Stimulated activated CD8-positive, alpha-beta memory T cell treated with anti-CD3 and anti-CD28 coated beads, Interleukin-2, amount 100 ng/mL, for 1 hour (primary cell): ENCODE measurements around the gene SLC2A13.
"Not testable (repeated sequence)": the region's sequence is repeated elsewhere in the genome, so short reads cannot be mapped to it uniquely, and the experiment has no call there.

Source experiments
- DNase-seq, 2 donors: peaks; one replicate each; pipeline ENCODE4 v3.0.0-alpha.2; 2020; ENCODE audit warnings: low read depth in 2 of 2

Gene SLC2A13

DNA sequence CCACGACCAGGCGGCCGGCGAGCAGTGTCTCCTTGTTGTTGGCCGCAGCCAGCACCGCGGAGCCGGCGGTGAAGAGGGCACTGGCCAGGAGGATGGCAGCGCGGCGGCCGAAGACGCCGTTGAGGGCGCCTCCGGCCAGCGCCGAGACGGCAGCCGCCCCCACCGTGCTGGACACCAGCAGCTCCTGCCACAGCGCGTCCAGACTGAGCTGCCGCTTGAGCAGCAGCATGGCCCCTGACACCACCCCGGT lies 691 bp downstream of the SLC2A13 start:
- DNase-seq = no peak

- no peak for DNase-seq
Measured at GRCh38 chr12:40104461-40105264, 1.2 kb downstream of the SLC2A13 start.

DNA sequence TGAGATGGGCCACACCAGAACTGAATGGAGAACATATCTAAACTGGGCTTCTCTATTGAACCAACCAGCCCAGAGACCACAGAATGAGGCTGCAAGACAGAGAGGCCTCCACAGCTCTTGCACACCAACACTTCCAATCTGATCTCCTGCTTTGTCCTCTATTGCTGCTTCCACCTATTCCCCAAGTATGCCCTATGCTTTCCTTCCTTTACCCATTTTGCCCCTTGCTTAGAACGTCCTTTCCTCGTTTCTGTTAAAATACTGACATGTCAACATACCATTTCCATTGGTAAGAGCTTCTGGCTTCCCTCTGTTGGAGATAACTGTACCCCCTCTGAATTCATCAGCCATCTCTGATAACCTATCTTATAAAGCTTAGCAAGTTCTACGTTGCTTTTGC lies 2.8 kb downstream of the SLC2A13 start:
- DNase-seq = no peak

DNA sequence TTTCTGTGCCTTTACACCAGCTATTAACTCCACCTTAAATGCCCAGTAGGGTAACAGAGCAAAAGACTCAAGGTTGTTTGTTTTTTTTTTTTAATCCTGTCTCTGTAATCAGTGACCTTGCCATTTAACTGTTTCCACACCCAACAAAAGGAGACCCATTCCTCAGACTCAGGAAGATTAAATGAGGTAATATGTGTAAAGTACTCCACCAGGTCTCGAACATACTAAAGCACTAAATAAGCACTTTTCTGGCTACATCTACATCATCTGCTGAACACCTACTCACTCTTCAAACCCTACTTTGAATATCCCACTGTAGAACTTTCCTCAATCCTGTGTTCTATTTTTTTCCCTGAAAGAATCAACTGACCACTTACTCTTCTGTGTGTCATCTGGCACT lies 4.1 kb downstream of the SLC2A13 start:
- DNase-seq = no peak

DNA sequence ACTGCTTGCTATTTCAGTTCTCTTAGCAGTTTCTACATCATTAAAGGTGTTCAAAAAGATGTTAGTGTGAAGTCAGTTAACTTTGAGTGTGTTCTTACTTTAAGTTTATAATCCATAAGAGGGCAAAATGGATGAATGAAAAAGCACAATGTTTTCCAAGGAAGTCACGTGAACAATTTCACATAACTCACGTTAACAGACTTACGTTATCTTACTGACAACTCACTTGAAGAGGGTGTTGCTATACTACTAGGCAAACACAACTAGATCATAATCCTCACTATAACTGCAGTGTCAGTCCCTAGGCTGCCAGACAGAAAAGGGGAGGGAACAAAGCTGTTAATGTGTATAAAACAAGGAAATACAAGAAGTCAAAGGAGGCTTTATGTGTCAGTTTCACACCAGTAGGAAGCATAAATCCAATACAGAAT lies 6.4 kb downstream of the SLC2A13 start:
- no peak for DNase-seq

GRCh38 chr12:40098406-40099145 lies 7.3 kb downstream of the SLC2A13 start:
- DNase-seq = no peak

DNA sequence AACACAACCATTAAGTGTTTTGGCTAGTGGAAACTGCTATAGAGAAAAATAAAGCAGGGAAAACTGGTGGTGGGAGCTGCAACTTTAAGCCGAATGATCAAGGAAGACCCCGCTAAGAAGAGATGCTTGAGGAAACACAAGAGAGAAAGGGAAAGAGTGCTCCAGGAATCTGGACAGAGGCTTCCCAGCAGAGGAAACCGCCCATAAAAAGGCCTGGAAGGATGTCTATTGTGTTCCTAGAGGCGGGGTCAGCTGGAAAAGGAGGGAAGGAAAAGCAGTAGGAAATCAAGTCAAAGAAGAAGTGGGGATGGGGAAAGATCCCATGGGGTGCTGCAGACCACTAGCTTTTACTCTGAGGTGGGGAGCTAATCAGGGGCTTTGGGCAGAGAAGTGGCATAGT lies 12.4 kb downstream of the SLC2A13 start:
- no peak for DNase-seq

DNA sequence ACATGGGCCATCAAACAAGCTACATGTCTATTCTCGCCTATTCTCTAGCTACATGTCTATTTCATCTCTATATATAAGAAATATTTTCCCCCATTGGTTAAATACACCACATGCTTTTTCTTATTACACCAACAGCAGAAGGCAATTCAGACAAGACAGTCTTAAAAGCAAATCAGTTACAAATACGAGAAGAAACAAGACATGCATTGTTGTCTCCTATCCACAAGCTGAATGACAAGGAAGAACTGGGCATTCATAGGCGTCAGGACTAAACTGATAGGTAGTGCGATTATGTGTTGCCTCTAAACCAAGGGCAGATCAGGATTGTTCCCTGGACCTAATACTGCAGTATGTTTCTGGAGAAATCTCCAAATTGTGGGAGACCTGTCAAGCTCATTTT lies 19.4 kb downstream of the SLC2A13 start:
- DNase-seq = no peak

GRCh38 chr12:40078266-40078665 lies 27.6 kb downstream of the SLC2A13 start:
- no peak for DNase-seq

- no peak for DNase-seq
Measured at GRCh38 chr12:40075458-40075857, 30.4 kb downstream of the SLC2A13 start.

DNA sequence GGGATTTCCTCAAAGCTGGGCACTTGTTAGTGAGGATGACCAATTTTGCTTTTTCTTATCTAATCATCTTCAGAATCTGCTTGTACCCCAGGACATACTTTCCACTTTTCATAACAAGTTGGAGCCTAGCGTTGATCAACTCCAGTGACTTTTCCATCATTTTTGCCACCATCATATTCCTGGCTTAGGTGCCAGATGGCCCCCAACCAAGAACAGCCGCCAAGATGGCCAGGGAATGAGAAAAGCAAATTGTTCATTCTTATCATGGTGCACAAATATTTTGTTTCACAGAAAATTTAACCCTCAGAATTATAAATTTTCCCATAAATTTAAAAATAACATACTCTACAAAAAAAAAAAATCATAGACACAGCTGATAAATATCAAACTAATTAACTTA lies 37.5 kb downstream of the SLC2A13 start:
- DNase-seq = no peak

DNA sequence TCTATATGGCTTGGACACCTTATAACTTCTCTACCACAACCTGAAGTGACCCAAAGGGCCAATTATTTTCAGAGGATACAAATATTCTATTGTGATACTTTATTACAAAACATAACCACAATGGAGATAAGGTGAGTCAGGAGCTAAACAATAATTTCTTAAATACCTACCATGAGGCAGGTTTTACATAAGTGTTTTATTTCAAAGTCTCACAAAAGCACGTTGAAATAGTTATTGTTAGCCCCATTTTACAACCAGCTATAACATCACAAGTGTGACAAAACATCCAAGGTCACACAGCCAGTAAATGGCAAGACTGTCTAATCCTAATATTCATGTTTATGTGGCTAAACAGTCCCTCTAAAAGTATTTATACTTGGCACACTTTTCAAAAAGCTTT lies 40.2 kb downstream of the SLC2A13 start:
- DNase-seq = no peak

DNA sequence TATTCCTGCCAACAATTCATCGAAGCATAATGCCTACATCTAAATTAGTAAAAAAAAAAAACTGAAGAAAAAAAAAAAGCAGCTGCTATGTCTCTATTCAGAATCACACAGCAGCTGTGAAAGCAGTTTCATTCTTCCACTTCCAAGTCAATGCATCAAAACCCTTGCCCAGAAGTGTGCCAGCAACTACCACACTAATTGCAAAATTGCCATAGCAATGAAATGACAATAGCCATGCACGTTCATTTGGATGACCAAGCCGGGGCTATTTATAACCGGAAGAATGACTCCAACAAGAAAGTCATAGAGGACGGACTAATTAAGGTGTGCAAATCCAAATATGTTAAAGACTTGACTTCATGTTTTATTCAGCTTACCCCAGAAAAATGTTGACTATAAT lies 42.5 kb downstream of the SLC2A13 start:
- DNase-seq = no peak

- no peak for DNase-seq
Measured at GRCh38 chr12:40058721-40059190, 47.1 kb downstream of the SLC2A13 start.

DNA sequence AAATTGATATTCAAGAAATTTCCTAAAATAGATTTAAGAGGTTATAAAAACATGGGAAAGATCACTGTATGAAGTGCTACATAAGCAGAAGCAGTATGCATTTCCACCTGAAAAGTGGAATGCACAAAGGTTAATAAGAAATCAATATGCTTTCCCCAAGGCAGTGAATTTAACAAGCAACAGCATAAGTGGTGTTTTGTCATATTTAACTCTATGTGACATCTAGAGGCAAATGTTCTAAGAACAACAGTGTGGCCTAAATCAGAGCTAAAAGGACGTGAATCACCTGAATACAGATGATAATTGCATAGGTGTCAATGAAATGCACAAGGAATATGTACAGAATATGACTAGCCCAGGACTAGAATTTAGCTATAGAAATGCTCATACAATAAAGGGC lies 49.5 kb downstream of the SLC2A13 start:
- DNase-seq = no peak

DNA sequence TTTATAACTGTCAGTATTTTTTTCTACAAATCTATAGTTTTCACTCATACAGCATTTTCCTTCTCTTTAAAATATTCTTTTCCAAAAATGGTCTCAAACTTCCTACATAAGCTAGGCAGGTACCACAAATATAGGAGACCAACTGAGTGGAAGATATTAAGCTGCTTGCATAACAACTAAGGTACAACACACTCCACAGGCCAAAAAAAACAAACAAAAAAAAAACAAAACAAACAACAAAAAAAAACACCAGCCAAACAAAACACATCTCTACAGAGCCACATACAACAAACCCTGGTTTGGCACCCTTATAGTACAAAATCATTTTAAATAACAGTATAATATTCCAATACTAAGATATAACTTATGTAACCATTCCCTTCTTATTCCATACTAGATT lies 50.1 kb downstream of the SLC2A13 start:
- DNase-seq = no peak

- no peak for DNase-seq
Measured at GRCh38 chr12:40055228-40055579, 50.7 kb downstream of the SLC2A13 start.

DNA sequence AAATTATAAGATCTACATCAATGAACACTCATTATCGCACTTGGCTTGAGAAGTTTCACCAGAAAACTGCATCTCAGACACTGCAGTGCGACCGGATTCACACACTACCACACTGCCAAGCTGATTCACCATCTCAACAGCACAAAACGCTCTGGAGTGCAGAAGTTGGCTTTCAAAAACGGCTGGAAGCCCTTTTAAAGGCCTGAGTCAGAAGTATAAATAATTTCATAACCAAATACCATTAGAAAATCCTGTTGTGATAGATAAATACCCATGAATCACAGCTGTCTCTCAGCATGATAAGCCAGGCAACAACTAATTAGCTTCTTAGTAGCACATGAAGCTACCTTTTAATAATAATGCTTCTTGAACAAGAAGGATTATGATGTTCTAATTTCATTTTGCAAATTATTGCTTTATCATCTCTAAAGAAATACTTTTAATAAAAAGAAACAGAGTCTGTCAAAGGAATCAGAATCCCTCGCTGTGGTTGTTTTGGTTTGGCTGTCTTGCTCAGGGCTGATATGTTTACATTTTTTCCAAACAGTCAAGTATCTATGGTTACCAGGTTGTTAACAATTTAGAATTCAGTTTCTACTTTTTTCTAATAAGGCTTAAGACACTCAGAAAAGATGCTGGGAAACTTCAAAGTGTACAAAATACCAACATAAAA lies 51.2 kb downstream of the SLC2A13 start:
- DNase-seq = no peak

GRCh38 chr12:40049268-40049667 lies 56.6 kb downstream of the SLC2A13 start:
- DNase-seq = no peak

GRCh38 chr12:40047002-40047401 lies 58.9 kb downstream of the SLC2A13 start:
- not testable (repeated sequence) for DNase-seq

- DNase-seq = no peak
Measured at GRCh38 chr12:40045656-40046055, 60.2 kb downstream of the SLC2A13 start.

DNA sequence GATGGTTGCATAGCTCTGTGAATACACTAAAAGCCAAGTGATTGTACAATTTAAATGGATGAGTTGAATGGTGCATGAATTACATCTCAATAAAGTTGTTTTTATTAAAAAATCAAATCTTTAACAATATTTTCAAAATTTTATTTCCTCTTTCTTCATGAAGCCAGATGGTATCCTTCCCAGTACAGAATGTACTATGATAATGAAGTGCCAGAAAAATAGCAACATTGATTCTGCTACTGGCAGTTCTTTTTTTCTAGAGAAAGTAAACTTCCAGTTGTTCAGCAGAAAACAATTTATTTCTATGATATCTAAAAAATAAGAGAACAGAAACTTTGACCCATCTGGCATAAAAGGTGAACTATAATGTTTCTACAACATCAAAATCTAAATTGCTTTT lies 61.5 kb downstream of the SLC2A13 start:
- no peak for DNase-seq

DNA sequence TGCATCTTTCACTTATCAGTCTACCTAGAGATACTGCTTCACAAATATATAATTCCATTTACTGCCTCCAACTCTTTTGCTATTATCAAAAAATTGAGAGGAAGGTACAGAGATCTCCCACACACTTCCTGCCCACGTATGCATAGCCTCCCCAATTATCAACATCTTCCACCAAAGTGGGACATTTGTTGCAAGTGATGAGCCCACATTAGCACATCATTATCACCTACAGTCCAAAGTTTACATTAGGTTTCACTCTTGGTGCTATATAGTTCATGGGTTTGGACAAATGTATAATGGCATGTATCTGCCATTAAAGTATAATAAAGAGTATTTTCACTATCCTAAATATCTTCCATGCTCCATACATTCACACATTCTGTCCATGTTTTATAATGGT lies 66.3 kb downstream of the SLC2A13 start:
- no peak for DNase-seq
